Activated CD4-positive, alpha-beta memory T cell treated with anti-CD3 and anti-CD28 coated beads, Interleukin-2, amount 10 ng/mL, durations not matched to agents 7 days and 5 days (primary cell): ENCODE measurements around the gene GPRC5D. TPM values are rescaled to one million over a fixed set of nuclear protein-coding genes. Genes with fewer than 3 reads are reported as not detected.

ENCODE experiments used
- CTCF ChIA-PET: fragments of 350-600 bp; sonication (Branson Sonifier 250); formaldehyde crosslinking; loops from one replicate; lab custom pipeline; 2021; ENCODE audit warnings: antibody characterized with exemption, inconsistent platforms; lab: Charles Lee
- POLR2A ChIA-PET: fragments of 350-600 bp; sonication (Branson Sonifier 250); formaldehyde crosslinking; loops from one replicate; lab custom pipeline; 2021; ENCODE audit warnings: antibody characterized with exemption; lab: Charles Lee
- DNase-seq: peaks from one replicate; pipeline ENCODE4 v3.0.0-alpha.2; 2020
- H3K27ac Mint-ChIP-seq: one replicate; pipeline ENCODE4 v1.8.0; 2021; ENCODE audit warnings: mild to moderate bottlenecking, mixed read lengths
- H3K27me3 Mint-ChIP-seq: one replicate; pipeline ENCODE4 v1.8.0; 2021; ENCODE audit warnings: mixed read lengths
- H3K36me3 Mint-ChIP-seq: one replicate; pipeline ENCODE4 v1.8.0; 2021; ENCODE audit warnings: low read depth, mixed read lengths
- H3K4me1 Mint-ChIP-seq: one replicate; pipeline ENCODE4 v1.8.0; 2021; ENCODE audit warnings: mixed read lengths
- H3K4me3 Mint-ChIP-seq: one replicate; pipeline ENCODE4 v1.8.0; 2021; ENCODE audit warnings: mild to moderate bottlenecking, mixed read lengths
- H3K9me3 Mint-ChIP-seq: one replicate; pipeline ENCODE4 v1.8.0; 2021; ENCODE audit warnings: mixed read lengths
- total RNA-seq, 2 experiments: library from RNA; stranded (reverse); gene quantifications; one replicate each; pipeline ENCODE4 v1.2.3, GENCODE V29; 2021

GPRC5D gene
- total RNA-seq, 2 experiments from 2014 or later, result 0.73 to 1.6 TPM

DNA sequence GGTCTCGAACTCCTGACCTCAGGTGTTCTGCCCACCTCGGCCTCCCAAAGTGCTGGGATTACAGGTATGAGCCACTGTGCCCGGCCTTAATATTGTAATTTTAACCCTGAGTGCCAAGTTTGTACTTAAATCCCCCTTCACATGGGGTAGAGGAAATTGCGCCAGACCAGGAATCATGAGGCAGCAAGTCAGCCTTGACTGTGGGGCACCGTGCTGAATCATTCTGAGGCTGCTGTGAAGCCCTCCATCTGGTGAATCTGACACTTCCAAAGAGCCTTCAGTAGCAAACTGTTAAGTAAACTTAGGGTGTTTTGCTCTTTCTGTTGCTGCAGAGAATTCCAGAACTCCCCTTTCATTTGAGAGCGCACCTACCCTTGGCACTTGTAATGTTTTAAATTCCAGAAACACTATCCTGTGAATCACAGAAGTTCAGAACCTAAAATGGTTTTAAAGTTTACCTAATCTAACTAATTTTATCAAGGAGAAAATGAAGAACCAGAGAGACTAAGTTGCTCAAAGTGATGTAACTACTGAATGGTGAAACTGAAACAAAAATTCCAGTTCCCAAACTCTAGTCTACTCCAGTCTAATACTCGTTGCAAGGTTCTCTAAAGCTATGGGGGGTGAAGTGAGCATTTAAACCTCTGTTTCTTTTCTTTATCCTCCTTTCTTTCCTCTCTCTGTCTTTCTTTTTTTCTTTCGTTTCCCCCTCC is 40.6 kb upstream of the GPRC5D start:
- no peaks in the 10 kb centered on the region for H3K9me3 Mint-ChIP-seq
- no peaks in the 10 kb centered on the region for H3K36me3 Mint-ChIP-seq
- no peak for DNase-seq
- ChIA-PET CTCF (no interaction called here), POLR2A (no interaction called here)
- no peaks in the 10 kb centered on the region for H3K27me3 Mint-ChIP-seq
- H3K27ac Mint-ChIP-seq, result no peak overlapping the region
- H3K4me3 Mint-ChIP-seq, result no peak overlapping the region
- H3K4me1 Mint-ChIP-seq, result peaks cover 16% of the 10 kb centered on the region

GRCh38 chr12:12990700-12991468 is 38.9 kb upstream of the GPRC5D start:
- no peak overlapping the region for H3K27ac Mint-ChIP-seq

DNA sequence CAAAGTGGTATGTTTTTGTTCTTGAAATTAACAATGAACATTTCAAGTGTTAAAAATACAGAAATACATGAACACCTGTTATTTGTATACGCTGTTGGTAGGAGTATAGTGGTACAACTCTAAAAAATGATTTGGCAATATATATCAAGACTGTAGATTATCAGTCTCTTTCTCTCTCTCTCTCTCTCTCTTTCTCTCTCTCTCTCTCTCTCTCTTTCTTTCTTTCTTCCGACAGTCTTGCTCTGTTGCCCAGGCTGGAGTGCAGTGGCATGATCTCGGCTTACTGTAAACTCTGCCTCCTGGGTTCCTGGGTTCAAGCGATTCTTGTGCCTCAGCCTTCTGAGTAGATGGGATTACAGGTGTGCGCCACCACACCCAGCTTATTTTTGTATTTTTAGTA is 35.5 kb upstream of the GPRC5D start:
- Mint-ChIP-seq H3K4me1 (peaks cover under 1% of the 10 kb centered on the region), H3K4me3 (no peak overlapping the region), H3K27ac (no peak overlapping the region), H3K27me3 (no peaks in the 10 kb centered on the region), H3K36me3 (no peaks in the 10 kb centered on the region), H3K9me3 (no peaks in the 10 kb centered on the region)
- CTCF ChIA-PET, result interaction anchor here (1.0 kb wide), 1 partner anchor 11 kb away, joined by 3 read pairs; no protein-coding TSS in a partner anchor
- POLR2A ChIA-PET, result no interaction called here
- DNase-seq, result no peak

More at GRCh38 chr12:12990700-12991468, 38.9 kb upstream of the GPRC5D start:
- POLR2A ChIA-PET, result no interaction called here
- Mint-ChIP-seq H3K9me3 (no peaks in the 10 kb centered on the region), H3K4me1 (peaks cover 11% of the 10 kb centered on the region), H3K27me3 (no peaks in the 10 kb centered on the region), H3K4me3 (no peak overlapping the region), H3K36me3 (no peaks in the 10 kb centered on the region)
- DNase-seq, result no peak
- CTCF ChIA-PET, result interaction anchor here (1.8 kb wide), 1 partner anchor 74 kb away, joined by 3 read pairs; no protein-coding TSS in a partner anchor

GRCh38 chr12:12986775-12987331 is 34.9 kb upstream of the GPRC5D start:
- no peaks in the 10 kb centered on the region for H3K36me3 Mint-ChIP-seq
- no peak for DNase-seq
- ChIA-PET CTCF (interaction anchor here (1.0 to 1.5 kb wide), 3 partner anchors 11 to 225 kb away, joined by 3 to 7 read pairs (median 3); no protein-coding TSS in a partner anchor), POLR2A (no interaction called here)
- no peaks in the 10 kb centered on the region for H3K27me3 Mint-ChIP-seq
- H3K4me1 Mint-ChIP-seq, result no peaks in the 10 kb centered on the region
- H3K9me3 Mint-ChIP-seq, result no peaks in the 10 kb centered on the region
- no peak overlapping the region for H3K27ac Mint-ChIP-seq
- H3K4me3 Mint-ChIP-seq, result no peak overlapping the region

DNA sequence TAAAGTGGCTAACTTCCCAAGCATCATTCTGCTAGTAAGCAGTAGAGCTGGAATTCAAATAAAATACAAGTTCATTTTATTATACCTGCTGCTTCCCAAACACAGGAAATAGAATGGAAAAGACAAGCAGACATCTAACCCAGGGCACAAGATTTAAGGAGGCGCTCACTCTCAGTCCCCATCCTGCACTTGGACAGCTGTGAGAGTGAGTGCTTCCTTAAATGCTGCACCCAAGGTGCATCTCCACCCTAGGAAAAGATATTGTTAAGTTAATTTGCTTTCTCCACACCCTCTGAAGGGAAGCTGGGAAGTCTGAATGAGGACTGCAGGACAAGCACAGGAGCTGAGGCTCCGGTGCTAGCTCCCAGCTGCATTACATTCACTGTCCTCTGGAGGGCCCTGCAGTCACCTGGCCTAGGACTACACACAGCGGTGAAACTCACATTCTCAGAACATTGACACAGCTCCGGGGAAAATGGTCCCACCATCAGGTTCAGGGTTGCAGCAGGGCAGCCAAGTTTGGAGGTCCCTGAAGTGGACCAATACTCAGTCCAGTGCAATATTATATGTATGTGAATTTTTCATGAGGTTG is 33.9 kb upstream of the GPRC5D start:
- ChIA-PET POLR2A (no interaction called here), CTCF (interaction anchor here (0.6 to 1.8 kb wide), 4 partner anchors 9 to 270 kb away, joined by 3 to 7 read pairs (median 4); no protein-coding TSS in a partner anchor)
- Mint-ChIP-seq H3K27me3 (no peaks in the 10 kb centered on the region), H3K27ac (no peak overlapping the region), H3K36me3 (no peaks in the 10 kb centered on the region), H3K9me3 (no peaks in the 10 kb centered on the region), H3K4me1 (no peaks in the 10 kb centered on the region), H3K4me3 (no peak overlapping the region)
- no peak for DNase-seq

DNA sequence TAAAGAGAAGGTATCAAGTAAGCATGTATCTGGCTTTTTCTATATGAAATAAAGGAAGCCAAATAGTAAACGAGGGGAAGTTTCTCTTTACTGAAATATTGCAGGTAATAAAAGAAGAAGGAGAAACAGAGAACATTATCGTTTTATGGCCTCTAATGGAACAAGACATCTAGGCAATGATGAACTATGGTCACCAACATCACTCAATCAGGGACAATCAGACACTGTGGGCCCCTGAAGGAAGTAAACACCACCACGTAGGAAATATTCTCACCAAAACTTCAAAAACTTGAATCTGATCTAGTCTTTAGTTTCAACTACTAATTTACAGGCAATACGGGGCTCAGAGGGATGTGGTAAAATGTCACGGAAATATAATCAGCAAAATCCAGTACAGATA is 32.2 kb upstream of the GPRC5D start:
- no peaks in the 10 kb centered on the region for H3K9me3 Mint-ChIP-seq
- no peak overlapping the region for H3K27ac Mint-ChIP-seq
- no peak for DNase-seq
- H3K36me3 Mint-ChIP-seq, result no peaks in the 10 kb centered on the region
- no peaks in the 10 kb centered on the region for H3K4me1 Mint-ChIP-seq
- ChIA-PET POLR2A (no interaction called here), CTCF (interaction anchor here (1.1 to 3.5 kb wide), 6 partner anchors 13 to 148 kb away, joined by 3 to 17 read pairs (median 5); no protein-coding TSS in a partner anchor)
- no peak overlapping the region for H3K4me3 Mint-ChIP-seq
- H3K27me3 Mint-ChIP-seq, result no peaks in the 10 kb centered on the region

- Mint-ChIP-seq H3K27ac (no peak overlapping the region), H3K36me3 (no peaks in the 10 kb centered on the region), H3K4me1 (no peaks in the 10 kb centered on the region), H3K27me3 (no peaks in the 10 kb centered on the region), H3K4me3 (no peak overlapping the region), H3K9me3 (no peaks in the 10 kb centered on the region)
- ChIA-PET CTCF (interaction anchor here (1.1 to 3.5 kb wide), 7 partner anchors 9 to 147 kb away, joined by 3 to 17 read pairs (median 5); no protein-coding TSS in a partner anchor), POLR2A (no interaction called here)
- DNase-seq, result no peak
These were observed 31.6 kb upstream of the GPRC5D start for GRCh38 chr12:12983420-12984035.

- H3K27me3 Mint-ChIP-seq, result no peaks in the 10 kb centered on the region
- no peaks in the 10 kb centered on the region for H3K4me1 Mint-ChIP-seq
- H3K27ac Mint-ChIP-seq, result no peak overlapping the region
- H3K9me3 Mint-ChIP-seq, result no peaks in the 10 kb centered on the region
- no peaks in the 10 kb centered on the region for H3K36me3 Mint-ChIP-seq
- DNase-seq, result no peak
- CTCF ChIA-PET, result interaction anchor here (1.0 to 3.5 kb wide), 7 partner anchors 8 to 195 kb away, joined by 3 to 17 read pairs (median 4); no protein-coding TSS in a partner anchor
- POLR2A ChIA-PET, result no interaction called here
- H3K4me3 Mint-ChIP-seq, result no peak overlapping the region
These were observed 30.4 kb upstream of the GPRC5D start for GRCh38 chr12:12982331-12982730.

DNA sequence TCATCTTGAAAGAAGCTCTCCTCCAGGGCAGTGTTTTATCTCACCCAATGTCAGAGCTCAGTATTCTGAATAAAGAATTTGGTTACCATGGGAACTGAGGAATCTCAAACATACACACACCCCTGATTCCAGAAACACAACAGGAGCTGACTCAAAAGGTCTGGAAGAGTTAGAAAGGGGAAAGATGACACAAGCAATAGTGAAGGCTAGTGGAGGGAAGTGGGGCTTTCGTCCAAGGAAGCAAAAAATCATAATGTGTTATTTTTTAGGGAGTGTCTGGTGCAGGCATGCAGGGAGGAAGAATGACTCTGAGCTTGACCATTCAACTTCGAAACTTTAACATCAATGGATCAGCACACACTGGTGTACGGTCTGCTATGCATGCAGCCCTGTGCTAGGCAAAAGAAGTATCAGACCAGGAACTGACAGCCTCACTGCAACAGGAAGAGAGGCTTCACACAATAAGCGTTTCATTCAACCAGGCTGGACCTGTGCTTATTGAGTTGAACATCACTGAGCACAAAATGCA is 27.8 kb upstream of the GPRC5D start:
- Mint-ChIP-seq H3K27ac (no peak overlapping the region), H3K4me3 (no peak overlapping the region), H3K4me1 (no peaks in the 10 kb centered on the region), H3K36me3 (no peaks in the 10 kb centered on the region), H3K9me3 (no peaks in the 10 kb centered on the region), H3K27me3 (no peaks in the 10 kb centered on the region)
- no peak for DNase-seq
- POLR2A ChIA-PET, result no interaction called here
- CTCF ChIA-PET, result interaction anchor here (0.7 to 1.1 kb wide), 3 partner anchors 143 to 231 kb away, joined by 3 to 5 read pairs (median 3); no protein-coding TSS in a partner anchor

GRCh38 chr12:12979126-12979525 is 27.2 kb upstream of the GPRC5D start:
- DNase-seq, result no peak
- no peaks in the 10 kb centered on the region for H3K36me3 Mint-ChIP-seq
- no peaks in the 10 kb centered on the region for H3K9me3 Mint-ChIP-seq
- POLR2A ChIA-PET, result no interaction called here
- no peaks in the 10 kb centered on the region for H3K4me1 Mint-ChIP-seq
- H3K27ac Mint-ChIP-seq, result no peak overlapping the region
- CTCF ChIA-PET, result no interaction called here
- H3K27me3 Mint-ChIP-seq, result no peaks in the 10 kb centered on the region
- no peak overlapping the region for H3K4me3 Mint-ChIP-seq

GRCh38 chr12:12977231-12977630 is 25.3 kb upstream of the GPRC5D start:
- Mint-ChIP-seq H3K36me3 (peaks cover 7% of the 10 kb centered on the region), H3K27me3 (no peaks in the 10 kb centered on the region), H3K9me3 (peaks cover 11% of the 10 kb centered on the region), H3K27ac (no peak overlapping the region), H3K4me3 (no peak overlapping the region), H3K4me1 (no peaks in the 10 kb centered on the region)
- DNase-seq, result no peak
- POLR2A ChIA-PET, result no interaction called here
- CTCF ChIA-PET, result interaction anchor here (1.0 kb wide), 1 partner anchor 8 kb away, joined by 4 read pairs; no protein-coding TSS in a partner anchor

DNA sequence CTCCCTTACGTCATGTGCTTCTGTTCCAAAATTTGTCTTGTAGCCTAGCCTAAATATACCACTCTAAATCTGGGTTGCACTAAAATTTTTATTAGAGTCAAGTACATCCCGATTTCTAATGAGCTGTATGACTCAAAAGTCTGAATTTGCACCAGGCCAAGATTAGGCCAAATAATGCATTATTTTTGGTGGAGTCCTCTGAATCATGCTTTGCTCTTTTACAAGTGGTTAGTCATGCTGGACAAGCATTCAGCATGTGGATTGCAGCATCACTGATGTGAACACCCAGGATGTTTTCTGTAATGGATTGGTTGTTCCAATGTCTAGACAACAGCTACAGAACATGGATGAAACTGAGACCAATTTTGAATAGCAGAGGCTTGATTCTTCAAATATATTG is 24.4 kb upstream of the GPRC5D start:
- DNase-seq, result no peak
- Mint-ChIP-seq H3K27ac (no peak overlapping the region), H3K4me1 (no peaks in the 10 kb centered on the region), H3K27me3 (no peaks in the 10 kb centered on the region), H3K4me3 (no peak overlapping the region), H3K36me3 (peaks cover 11% of the 10 kb centered on the region), H3K9me3 (peaks cover 13% of the 10 kb centered on the region)
- ChIA-PET CTCF (interaction anchor here (0.6 to 2.2 kb wide), 9 partner anchors 9 to 633 kb away, joined by 3 to 13 read pairs (median 3); partner anchors contain the start of gene FAM234B), POLR2A (no interaction called here)
